GM18868 (cell line): ENCODE data around the gene PZP.
"Not testable (repeated sequence)": the region's sequence is repeated elsewhere in the genome, so short reads cannot be mapped to it uniquely, and the experiment has no call there.

ENCODE experiments used
- ATAC-seq: cut with Tn5 transposase; IDR thresholded peaks from one replicate; pipeline ENCODE4 v1.9.1; 2021; ENCODE audit warnings: mild to moderate bottlenecking, moderate library complexity; ENCODE audit not compliant: unreplicated experiment

Gene PZP

DNA sequence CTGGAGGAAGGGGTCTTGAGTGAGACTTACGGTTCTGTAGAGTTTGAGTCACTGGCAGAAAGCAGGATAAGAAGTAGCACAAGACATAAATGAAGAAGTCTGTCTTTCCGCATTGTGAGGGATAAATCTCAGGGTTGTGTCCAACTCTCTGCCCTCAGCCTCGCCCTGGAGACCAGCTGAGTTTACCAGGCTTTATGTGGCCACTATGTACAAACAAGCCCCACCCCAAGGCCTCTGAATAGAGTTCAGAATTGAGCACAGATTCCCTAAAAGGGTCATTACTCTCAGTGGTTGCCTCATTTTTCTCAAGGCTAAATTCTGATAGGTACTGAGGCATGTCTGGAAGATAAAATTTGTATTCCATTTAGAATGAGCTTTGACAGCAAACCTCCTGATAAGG, at the start of gene PZP:
Gene PZP (minus strand): TSS at position 167 of the 400 bp plus-strand sequence. CDS start 54 bp downstream, at position 113.
- ATAC-seq: no peak

- ATAC-seq: no peak
These were observed 48.7 kb upstream of the PZP start for GRCh38 chr12:9256758-9257405.

DNA sequence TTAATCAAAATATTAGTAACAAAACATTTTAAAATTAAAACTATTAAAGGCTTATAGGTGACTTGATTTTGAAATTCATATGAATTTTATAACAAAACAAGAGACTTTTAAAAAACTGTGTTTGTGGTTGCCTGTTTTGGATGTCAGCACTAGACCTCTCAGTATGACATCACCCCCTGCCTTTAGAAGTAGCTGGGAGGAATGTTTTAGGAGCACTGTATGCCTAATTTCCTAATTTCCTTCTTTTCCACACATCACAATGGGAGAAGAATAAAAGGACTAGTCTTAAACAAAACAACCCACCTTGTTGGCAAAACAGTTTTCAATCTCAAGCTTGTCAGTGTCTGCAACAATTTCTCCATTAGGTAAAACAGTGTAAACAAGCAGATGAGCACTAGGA, 48.1 kb upstream of the PZP start:
- ATAC-seq: no peak

DNA sequence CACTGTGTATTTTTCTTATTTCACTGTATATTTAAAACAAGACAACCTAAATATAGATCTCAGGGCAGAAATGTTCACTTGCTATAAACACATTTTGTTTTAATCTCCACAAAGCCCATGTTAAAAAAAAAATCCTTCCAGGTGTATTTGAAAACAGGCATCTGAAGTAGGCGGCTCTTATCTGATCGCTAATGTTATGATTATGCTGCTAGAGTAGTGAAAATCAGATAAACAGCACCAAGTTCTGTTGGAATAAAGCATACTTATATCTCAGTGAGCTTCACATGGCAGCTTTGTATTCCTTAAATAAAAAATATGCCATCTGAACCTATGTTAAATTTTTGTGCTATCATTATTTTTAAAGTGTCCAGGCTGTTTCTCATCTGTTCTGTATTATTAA, 47.6 kb upstream of the PZP start:
- ATAC-seq: no peak

GRCh38 chr12:9253464-9253863, 45.3 kb upstream of the PZP start:
- ATAC-seq: no peak

- ATAC-seq: not testable (repeated sequence)
These were observed 44.6 kb upstream of the PZP start for GRCh38 chr12:9252791-9253190.

DNA sequence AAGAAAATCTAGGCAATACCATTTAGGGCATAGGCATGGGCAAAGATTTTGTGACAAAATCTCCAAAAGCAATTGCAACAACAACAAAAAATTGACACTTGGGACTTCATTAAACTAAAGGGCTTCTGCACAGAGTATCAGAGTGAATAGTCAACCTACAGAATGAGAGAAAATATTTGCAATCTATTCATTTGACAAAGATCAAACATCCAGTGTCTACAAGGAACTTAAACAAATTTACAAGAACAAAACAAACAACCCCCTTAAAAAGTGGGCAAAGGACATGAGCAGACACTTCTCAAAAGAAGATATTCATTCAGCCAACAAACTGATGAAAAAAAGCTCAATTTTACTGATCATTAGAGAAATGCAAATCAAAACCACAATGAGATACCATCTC, 44.1 kb upstream of the PZP start:
- no peak for ATAC-seq

DNA sequence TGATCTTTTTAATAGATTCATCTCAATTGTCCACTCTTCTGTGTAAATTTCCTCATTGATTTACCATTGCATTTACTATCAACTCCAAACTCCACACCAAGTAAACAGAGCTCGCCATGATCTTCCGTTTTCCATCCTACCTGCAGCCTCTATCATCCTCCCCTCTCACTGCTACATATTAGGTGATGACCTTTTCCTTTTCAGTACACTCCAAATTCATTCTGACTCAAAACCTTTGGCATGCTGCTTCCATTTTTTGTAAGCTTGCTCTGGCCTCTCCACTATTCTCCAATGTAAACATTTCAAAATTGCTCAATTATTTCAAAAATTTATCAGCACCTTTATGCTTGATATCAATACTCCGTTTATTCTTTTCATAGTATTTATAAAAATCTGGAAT, 40.2 kb upstream of the PZP start:
- ATAC-seq: no peak

DNA sequence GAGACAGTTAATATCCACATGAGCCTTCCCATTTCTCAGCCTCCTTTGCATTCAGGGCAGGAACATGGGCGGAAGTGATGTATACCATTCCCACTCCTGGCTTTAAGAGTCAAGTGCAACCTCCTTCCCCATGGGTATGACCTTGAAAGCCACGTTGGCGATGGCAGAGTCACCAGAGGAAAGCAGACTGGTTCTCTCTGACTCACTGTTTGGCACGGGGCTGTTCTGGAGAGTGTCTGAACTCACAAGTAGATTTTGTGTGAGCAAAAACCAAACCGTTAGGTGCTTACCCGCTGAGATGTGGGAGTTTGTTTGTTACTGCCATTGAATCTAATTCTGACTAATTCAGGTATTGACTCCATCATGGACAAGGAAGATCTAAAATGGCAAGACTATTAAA, 36.7 kb upstream of the PZP start:
- peak; percentile 94 for ATAC-seq

- no peak for ATAC-seq
These were observed 35.9 kb upstream of the PZP start for GRCh38 chr12:9243999-9244649.

DNA sequence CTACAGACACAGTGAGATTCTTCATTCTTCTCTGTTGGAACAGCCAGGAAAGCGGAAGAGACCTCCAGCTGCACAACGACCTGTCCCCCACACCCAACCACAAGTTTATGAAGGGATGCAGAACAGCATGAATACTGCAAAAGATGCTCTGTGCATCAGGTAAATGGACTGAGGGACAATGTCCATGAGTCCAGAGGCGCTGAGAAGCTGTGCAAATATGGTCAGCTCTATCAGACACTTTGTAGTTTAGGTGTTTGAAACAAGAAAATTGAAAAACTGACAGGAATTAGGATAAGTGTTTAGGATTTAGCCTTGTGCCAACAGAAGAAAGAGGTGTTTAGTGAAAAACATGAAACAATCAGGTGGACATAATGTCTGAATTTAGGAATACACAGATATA, 33.1 kb upstream of the PZP start:
- no peak for ATAC-seq

GRCh38 chr12:9240776-9241175, 32.6 kb upstream of the PZP start:
- no peak for ATAC-seq

GRCh38 chr12:9240004-9240635, 31.9 kb upstream of the PZP start:
- not testable (repeated sequence) for ATAC-seq

- ATAC-seq: no peak
These were observed 29.1 kb upstream of the PZP start for GRCh38 chr12:9237286-9237685.

- ATAC-seq: no peak
These were observed 27.3 kb upstream of the PZP start for GRCh38 chr12:9235519-9235918.

GRCh38 chr12:9227950-9228349, 19.8 kb upstream of the PZP start:
- no peak for ATAC-seq

DNA sequence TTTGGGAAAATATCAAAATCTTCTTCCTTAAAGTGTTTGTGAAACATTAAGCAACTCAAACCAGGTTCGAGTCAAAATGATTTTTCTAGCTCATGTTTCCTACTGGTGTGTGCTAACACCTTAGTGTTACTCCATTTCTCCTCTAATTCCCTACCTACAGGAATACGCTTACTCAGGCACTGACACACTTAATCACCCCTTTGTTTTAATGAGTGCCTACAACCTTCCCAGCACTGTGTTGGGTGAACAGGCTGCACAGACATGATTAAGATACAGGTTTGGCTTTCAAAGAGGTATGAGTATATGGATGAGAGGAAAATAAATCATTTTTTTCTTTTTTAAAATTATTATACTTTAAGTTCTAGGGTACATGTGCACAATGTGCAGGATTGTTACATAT, 15.6 kb upstream of the PZP start:
- no peak for ATAC-seq

GRCh38 chr12:9221483-9221882, 13.3 kb upstream of the PZP start:
- ATAC-seq: no peak

- not testable (repeated sequence) for ATAC-seq
These were observed 12.8 kb upstream of the PZP start for GRCh38 chr12:9221011-9221410.

GRCh38 chr12:9214534-9214933, 6.3 kb upstream of the PZP start:
- ATAC-seq: no peak

GRCh38 chr12:9211687-9212086, 3.5 kb upstream of the PZP start:
- no peak for ATAC-seq

DNA sequence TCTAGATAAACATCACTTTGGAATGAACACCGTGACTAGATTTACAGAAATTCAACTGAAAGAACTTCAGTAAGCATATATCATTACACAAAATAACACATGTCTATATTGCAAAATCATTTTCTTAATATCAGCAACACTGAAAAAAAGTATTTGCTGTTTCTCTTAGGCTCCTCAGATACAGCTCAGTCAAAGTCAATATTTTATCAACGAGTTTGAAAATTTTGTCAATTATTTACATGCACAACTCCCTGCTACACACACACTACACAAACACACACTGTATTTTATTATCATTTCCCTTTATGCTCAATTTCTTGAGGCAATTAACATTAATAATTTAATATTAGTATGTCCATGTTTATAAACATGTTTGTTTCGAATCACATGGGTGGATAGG, 3.8 kb downstream of the PZP start:
- no peak for ATAC-seq
